ENCODE data around the gene KRT6A.

Gene KRT6A

DNA sequence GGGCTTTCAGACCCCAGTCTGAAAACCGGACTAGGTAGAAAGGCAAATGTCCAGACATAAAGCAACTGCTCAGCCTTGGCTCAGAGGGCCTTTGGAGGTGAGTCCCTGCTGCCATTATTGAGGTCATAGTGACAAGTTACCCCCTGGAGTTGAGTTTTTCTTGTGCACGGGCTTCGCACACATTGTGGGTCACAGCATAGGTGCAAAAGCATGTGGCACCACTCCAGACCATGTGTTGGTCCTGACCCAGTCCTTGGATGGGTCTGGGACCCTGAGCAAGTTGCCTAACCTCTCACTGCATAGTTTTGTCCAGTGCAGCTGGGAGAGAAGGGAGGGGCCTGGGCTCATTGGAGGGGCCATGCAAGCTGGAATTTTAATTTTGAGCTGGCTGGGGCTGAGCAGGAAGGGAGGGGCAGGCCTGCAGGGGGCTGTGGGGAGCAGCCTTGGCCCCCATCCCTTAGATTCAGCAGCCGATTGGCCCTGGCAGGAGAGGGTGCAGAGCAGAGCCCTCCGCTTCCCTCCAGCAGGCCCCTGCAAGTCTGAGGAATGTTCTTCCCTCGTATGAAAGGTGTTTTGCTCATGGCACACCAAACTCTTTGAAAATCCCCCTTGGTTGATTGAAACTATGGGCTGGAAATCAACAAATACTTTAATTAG lies 31.3 kb upstream of the KRT6A start:
- Histone ChIP-seq H3K9ac (ENCODE audit: low read length) (no peak overlapping the region), H3K36me3 (ENCODE audit: control insufficient read depth, low read depth, low read length) (no peaks in the 10 kb centered on the region), H3K9me3 (ENCODE audit: control insufficient read depth, low read depth, low read length) (no peaks in the 10 kb centered on the region), H3K27me3 (ENCODE audit: control insufficient read depth, insufficient read depth, low read length) (no peaks in the 10 kb centered on the region), H3K4me1 (ENCODE audit: control insufficient read depth, low read depth, low read length) (no peaks in the 10 kb centered on the region), H3K27ac (ENCODE audit: low read length) (no peak overlapping the region), H3K4me3 (ENCODE audit: low read length) (no peak overlapping the region)

DNA sequence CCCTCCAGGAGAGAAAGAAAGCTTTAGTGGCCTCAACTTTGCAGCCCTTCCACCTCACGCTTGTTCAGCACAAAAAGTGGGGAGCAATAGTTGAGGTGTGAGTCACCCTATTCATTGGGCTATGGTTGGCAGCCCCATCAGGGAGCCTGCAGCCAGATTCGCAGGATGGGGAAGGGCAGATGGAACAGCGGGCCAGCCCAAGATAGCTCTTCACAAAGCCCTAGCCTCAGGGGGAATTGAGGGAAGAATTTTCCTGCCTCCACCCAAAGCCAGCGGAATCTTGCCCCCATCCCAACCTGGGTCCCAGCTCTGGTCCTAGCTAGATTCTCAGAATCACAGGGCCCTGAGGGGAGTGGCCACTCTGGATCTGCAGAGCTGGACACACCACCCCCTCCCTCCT lies 30.8 kb upstream of the KRT6A start:
- no peak overlapping the region for H3K27ac ChIP-seq (ENCODE audit: low read length)
- H3K27me3 ChIP-seq (ENCODE audit: control insufficient read depth, insufficient read depth, low read length) = no peaks in the 10 kb centered on the region
- no peaks in the 10 kb centered on the region for H3K9me3 ChIP-seq (ENCODE audit: control insufficient read depth, low read depth, low read length)
- no peak overlapping the region for H3K4me3 ChIP-seq (ENCODE audit: low read length)
- no peak overlapping the region for H3K9ac ChIP-seq (ENCODE audit: low read length)
- H3K4me1 ChIP-seq (ENCODE audit: control insufficient read depth, low read depth, low read length) = no peaks in the 10 kb centered on the region
- H3K36me3 ChIP-seq (ENCODE audit: control insufficient read depth, low read depth, low read length) = no peaks in the 10 kb centered on the region

DNA sequence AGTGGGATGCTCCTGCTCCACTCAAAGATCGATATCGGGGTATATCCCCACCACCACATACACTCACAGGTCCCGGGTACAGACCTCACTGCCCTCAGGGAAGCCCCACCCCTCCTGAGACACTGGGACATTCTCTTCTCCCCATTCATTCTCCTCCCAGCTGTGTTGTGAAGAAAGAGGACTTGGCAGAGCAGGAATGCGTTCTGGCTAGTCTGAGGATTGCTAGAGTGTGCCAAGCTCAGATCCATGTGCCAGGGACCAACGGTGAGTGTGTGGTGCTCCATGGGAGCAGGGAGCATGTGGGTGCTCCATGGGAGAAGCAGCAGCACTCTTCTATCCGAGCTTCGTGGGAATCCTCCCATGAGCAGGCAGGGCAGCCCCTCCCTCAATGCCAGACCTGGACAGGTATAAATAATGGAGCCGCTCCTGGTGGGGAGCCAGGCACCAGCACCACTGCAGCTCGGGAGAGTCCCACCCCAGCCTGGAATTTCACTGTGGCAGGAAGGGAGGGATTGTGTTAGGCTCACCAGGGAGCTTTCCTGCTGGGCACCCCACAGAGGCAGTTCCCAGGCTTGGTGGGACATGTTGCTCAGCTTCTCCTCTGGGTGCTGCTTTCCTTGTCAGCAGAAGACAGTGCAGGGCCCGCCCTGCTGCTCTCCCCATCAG lies 29.4 kb upstream of the KRT6A start:
- no peaks in the 10 kb centered on the region for H3K4me1 ChIP-seq (ENCODE audit: control insufficient read depth, low read depth, low read length)
- no peaks in the 10 kb centered on the region for H3K9me3 ChIP-seq (ENCODE audit: control insufficient read depth, low read depth, low read length)
- H3K4me3 ChIP-seq (ENCODE audit: low read length) = no peak overlapping the region
- H3K36me3 ChIP-seq (ENCODE audit: control insufficient read depth, low read depth, low read length) = no peaks in the 10 kb centered on the region
- no peak overlapping the region for H3K9ac ChIP-seq (ENCODE audit: low read length)
- H3K27me3 ChIP-seq (ENCODE audit: control insufficient read depth, insufficient read depth, low read length) = no peaks in the 10 kb centered on the region
- no peak overlapping the region for H3K27ac ChIP-seq (ENCODE audit: low read length)

DNA sequence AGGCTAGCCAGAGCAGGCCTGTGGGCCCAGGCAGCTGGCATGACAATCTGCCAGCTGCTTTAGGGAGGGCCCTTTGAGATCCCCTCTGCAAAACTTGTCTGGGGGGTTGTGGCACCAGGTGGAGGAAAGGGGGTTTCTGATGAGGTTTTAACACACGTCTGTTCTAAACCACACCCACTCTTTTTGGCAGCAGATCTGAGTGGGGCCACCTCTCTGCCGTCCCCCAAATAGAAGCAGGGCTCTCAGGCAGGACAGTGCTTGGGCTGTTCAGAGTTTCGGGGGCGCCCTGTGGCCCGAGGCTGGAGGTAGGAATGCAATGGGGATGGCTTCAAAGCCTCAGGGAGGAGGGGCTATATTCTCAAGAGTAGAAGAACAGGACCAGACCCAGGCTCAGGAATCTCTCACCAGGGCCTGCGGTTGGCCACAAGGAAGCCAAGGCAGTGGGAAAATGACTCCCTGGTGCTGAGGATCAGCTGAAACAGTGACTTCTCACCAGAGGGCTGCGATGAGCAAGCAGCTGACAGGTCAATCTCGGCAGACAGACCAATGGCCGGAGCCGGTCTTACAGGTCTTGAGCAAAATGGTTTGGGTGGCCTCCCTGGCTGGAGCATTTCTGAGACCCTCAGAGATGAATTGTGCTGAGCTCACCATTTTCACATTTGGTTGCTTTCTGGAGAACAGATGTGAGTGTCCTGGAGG lies 28.7 kb upstream of the KRT6A start:
- Histone ChIP-seq H3K27ac (ENCODE audit: low read length) (no peak overlapping the region), H3K27me3 (ENCODE audit: control insufficient read depth, insufficient read depth, low read length) (no peaks in the 10 kb centered on the region)

DNA sequence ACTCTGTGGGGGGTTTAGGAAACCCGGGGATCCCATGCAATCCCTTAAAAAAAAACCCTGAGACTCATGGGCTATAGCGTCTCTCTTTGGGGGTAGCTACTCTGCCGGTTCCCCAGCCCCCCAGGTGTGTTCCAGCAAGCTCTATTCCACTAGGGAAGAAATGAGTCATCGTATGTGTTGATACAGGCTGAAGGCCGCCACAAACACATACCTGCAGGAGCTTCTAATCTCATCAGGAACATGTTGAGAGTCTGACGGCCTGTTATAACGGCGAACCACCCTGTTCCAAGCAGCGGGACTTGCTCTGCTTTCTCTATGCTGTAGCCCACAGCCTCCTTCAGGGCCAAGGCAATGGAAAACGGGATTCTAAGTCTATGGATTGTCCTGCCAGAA lies 28.1 kb upstream of the KRT6A start:
- H3K9me3 ChIP-seq (ENCODE audit: control insufficient read depth, low read depth, low read length) = no peaks in the 10 kb centered on the region
- no peaks in the 10 kb centered on the region for H3K36me3 ChIP-seq (ENCODE audit: control insufficient read depth, low read depth, low read length)
- no peaks in the 10 kb centered on the region for H3K4me1 ChIP-seq (ENCODE audit: control insufficient read depth, low read depth, low read length)
- no peak overlapping the region for H3K9ac ChIP-seq (ENCODE audit: low read length)
- H3K4me3 ChIP-seq (ENCODE audit: low read length) = no peak overlapping the region
- H3K27me3 ChIP-seq (ENCODE audit: control insufficient read depth, insufficient read depth, low read length) = no peaks in the 10 kb centered on the region
- H3K27ac ChIP-seq (ENCODE audit: low read length) = no peak overlapping the region

More for the DNA sequence above, 28.7 kb upstream of the KRT6A start:
- H3K4me1 ChIP-seq (ENCODE audit: control insufficient read depth, low read depth, low read length) = no peaks in the 10 kb centered on the region
- H3K9me3 ChIP-seq (ENCODE audit: control insufficient read depth, low read depth, low read length) = no peaks in the 10 kb centered on the region
- H3K9ac ChIP-seq (ENCODE audit: low read length) = no peak overlapping the region
- H3K36me3 ChIP-seq (ENCODE audit: control insufficient read depth, low read depth, low read length) = no peaks in the 10 kb centered on the region
- H3K4me3 ChIP-seq (ENCODE audit: low read length) = no peak overlapping the region

DNA sequence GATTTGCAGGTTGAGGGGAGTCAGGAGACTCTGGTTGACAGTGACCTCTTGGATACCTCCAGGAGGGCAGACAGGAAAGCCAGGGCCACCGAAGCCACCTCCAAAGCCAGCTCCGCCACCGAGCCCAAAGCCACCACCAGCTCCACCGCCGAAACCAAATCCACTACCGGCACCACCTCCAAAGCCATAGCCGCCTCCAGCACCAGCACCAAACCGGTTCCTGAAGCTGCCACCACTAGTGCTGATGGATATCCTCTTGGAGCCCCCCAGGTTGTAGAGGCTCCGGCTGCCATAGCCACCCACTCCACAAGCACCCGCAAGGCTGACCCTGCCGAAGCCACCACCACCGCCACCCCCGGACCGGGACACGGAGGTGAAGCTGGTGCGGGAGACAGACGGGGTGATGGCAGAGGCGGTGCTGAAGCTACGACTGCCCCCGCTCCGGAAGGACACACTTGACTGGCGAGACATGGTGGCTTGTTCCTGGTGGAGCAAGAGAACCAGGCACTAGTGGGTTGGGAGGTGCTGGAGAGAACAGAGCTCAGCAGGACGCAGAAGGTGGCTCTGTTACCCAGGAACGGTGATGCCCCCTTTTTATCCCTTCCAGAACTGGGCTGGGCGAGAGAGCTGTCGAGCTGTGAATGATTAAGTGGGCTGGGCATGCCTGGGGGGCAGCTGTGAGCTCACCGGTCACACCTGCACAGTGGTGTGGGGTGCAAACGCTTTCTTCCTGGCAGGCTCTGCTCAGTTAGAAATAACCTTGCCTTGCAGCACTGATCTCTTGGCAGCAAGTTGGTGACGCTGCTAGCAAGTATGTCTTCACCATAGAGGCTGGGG lies 27.0 kb upstream of the KRT6A start, which contains the start of gene KRT5:
Gene KRT5 (minus strand): TSS at position 569 of the 837 bp plus-strand sequence. CDS start 98 bp downstream, at position 471.
- Histone ChIP-seq H3K36me3 (ENCODE audit: control insufficient read depth, low read depth, low read length) (no peaks in the 10 kb centered on the region), H3K27ac (ENCODE audit: low read length) (no peak within 1 kb of the TSS), H3K9ac (ENCODE audit: low read length) (no peak within 1 kb of the TSS), H3K9me3 (ENCODE audit: control insufficient read depth, low read depth, low read length) (no peaks in the 10 kb centered on the region), H3K27me3 (ENCODE audit: control insufficient read depth, insufficient read depth, low read length) (no peaks in the 10 kb centered on the region), H3K4me3 (ENCODE audit: low read length) (no peak within 1 kb of the TSS), H3K4me1 (ENCODE audit: control insufficient read depth, low read depth, low read length) (no peaks in the 10 kb centered on the region)

DNA sequence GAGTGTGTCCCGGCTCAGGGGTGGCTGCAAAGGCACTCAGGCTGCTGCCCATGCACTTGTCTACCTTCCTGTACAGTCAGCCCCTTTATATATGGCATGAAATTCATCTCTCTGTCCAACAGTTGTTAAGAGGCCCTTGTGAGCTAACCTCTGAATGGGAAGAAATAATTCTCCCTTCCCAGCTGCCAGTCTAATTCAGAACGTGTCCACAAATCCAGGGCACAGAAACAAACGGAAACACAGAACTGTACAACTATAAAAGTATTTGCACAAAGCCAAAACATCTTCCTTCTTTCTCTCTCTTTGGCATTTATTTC lies 26.3 kb upstream of the KRT6A start:
- Histone ChIP-seq H3K27me3 (ENCODE audit: control insufficient read depth, insufficient read depth, low read length) (no peaks in the 10 kb centered on the region), H3K9me3 (ENCODE audit: control insufficient read depth, low read depth, low read length) (no peaks in the 10 kb centered on the region), H3K9ac (ENCODE audit: low read length) (no peak overlapping the region), H3K27ac (ENCODE audit: low read length) (no peak overlapping the region), H3K36me3 (ENCODE audit: control insufficient read depth, low read depth, low read length) (no peaks in the 10 kb centered on the region), H3K4me3 (ENCODE audit: low read length) (no peak overlapping the region), H3K4me1 (ENCODE audit: control insufficient read depth, low read depth, low read length) (no peaks in the 10 kb centered on the region)

DNA sequence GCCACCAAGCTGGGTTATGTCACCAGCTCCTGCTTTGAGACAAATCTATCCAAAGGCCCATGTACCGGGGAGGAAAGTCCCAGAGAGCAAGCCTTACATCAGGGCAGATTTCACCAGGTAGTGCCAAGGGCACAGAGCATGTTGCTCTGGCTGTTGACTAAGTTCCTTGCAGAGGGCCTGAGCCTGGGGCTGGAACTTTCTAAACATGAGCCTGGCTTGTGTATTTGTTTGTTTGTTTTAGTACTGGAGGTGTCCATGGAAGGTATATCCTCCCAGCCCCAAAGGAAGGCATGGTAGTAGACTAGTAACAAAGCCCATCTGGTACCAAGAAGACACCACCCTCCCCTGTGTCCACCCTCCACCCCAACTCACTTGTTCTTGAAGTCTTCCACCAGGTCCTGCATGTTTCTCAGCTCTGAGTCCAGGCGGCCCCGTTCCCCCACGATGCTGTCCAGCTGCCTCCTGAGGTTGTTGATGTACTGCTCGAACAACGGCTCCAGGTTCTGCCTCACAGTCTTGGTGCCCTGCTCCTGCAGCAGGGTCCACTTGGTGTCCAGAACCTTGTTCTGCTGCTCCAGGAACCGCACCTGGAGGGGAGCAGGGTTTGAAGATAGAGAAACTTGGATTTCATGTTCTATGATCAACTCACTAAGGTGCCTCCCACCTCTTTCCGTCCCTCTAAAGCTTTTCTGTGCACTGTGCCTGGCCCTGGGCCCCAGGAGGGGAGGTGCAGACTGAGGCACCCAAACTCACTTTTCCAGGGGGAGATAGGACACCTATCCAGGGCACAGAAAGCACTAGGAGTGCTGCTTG lies 25.7 kb upstream of the KRT6A start:
- H3K4me3 ChIP-seq (ENCODE audit: low read length) = no peak overlapping the region
- no peaks in the 10 kb centered on the region for H3K4me1 ChIP-seq (ENCODE audit: control insufficient read depth, low read depth, low read length)
- H3K9me3 ChIP-seq (ENCODE audit: control insufficient read depth, low read depth, low read length) = no peaks in the 10 kb centered on the region
- no peak overlapping the region for H3K9ac ChIP-seq (ENCODE audit: low read length)
- no peaks in the 10 kb centered on the region for H3K27me3 ChIP-seq (ENCODE audit: control insufficient read depth, insufficient read depth, low read length)
- H3K36me3 ChIP-seq (ENCODE audit: control insufficient read depth, low read depth, low read length) = no peaks in the 10 kb centered on the region
- H3K27ac ChIP-seq (ENCODE audit: low read length) = no peak overlapping the region

DNA sequence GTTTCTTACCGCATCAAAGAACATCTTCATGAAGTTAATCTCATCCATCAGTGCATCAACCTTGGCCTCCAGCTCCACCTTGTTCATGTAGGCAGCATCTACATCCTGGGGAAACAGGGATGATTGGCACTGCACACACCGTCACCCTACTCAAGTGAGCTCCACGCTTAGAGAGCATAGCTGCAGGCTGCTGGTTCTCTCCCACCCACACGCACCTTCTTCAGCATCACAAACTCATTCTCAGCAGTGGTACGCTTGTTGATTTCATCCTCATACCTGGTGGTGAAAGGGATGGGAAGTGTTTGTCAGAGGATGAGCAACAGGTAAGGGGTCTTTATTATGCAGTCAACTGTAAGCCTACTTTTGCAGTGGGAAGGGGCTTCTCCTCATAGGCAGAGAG lies 24.8 kb upstream of the KRT6A start:
- H3K4me3 ChIP-seq (ENCODE audit: low read length) = no peak overlapping the region
- H3K27me3 ChIP-seq (ENCODE audit: control insufficient read depth, insufficient read depth, low read length) = no peaks in the 10 kb centered on the region
- H3K36me3 ChIP-seq (ENCODE audit: control insufficient read depth, low read depth, low read length) = no peaks in the 10 kb centered on the region
- H3K27ac ChIP-seq (ENCODE audit: low read length) = no peak overlapping the region
- H3K4me1 ChIP-seq (ENCODE audit: control insufficient read depth, low read depth, low read length) = no peaks in the 10 kb centered on the region
- no peaks in the 10 kb centered on the region for H3K9me3 ChIP-seq (ENCODE audit: control insufficient read depth, low read depth, low read length)
- H3K9ac ChIP-seq (ENCODE audit: low read length) = no peak overlapping the region

DNA sequence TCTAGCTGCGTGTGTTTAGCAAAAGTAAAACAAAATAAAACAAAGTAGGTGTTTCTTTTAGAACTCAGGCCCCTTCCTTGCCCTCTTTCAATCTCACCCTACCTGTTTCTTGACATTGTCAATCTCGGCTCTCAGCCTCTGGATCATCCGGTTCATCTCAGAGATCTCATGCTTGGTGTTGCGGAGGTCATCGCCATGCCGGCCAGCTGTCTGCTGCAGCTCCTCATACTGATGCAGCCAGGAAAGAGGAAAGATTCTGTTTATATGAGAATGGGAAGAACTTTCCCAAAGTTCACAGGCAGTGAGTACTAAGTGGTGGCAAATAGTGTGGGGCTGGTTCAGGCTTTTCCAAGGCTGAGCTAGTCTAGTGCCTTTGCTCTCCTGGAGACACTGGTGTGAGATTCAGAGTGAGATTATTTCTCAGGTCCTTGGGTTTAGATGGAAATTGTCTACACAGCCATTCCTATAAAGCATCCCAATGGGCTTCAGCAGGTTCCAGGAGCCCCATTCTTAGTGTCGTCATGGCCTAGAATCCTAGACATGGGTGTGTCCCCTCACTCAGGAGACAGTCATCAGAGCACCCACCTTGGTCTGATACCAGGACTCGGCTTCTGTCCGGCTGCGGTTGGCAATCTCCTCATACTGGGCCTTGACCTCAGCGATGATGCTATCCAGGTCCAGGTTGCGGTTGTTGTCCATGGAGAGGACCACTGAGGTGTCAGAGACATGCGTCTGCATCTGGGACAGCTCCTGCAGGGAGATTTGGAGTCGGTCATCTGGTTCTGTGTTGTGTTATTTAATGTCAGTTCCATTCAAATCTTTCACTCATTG lies 24.2 kb upstream of the KRT6A start:
- Histone ChIP-seq H3K27ac (ENCODE audit: low read length) (no peak overlapping the region), H3K9me3 (ENCODE audit: control insufficient read depth, low read depth, low read length) (no peaks in the 10 kb centered on the region), H3K4me3 (ENCODE audit: low read length) (no peak overlapping the region), H3K27me3 (ENCODE audit: control insufficient read depth, insufficient read depth, low read length) (no peaks in the 10 kb centered on the region), H3K9ac (ENCODE audit: low read length) (no peak overlapping the region), H3K36me3 (ENCODE audit: control insufficient read depth, low read depth, low read length) (no peaks in the 10 kb centered on the region), H3K4me1 (ENCODE audit: control insufficient read depth, low read depth, low read length) (no peaks in the 10 kb centered on the region)

Data from iPS-18a (cell line).